WTC11 (cell line): ENCODE data around the gene NPAS2. TPM values are rescaled to one million over a fixed set of nuclear protein-coding genes. Genes with fewer than 3 reads are reported as not detected.

ENCODE experiments used
- ATAC-seq: fragments of 200-7000 bp; cut with Tn5 transposase; 2 replicates; pipeline ENCODE4 v1.10.0; 2021; ENCODE audit warnings: mild to moderate bottlenecking, moderate library complexity
- CTCF ChIA-PET: fragments of 300-600 bp; sonication (Branson Sonifier 250); formaldehyde crosslinking; loops from one replicate; lab custom pipeline; 2021; ENCODE audit warnings: antibody characterized with exemption; lab: Charles Lee
- POLR2A ChIA-PET: fragments of 350-600 bp; sonication (Branson Sonifier 250); formaldehyde crosslinking; loops from one replicate; lab custom pipeline; 2021; ENCODE audit warnings: antibody characterized with exemption; lab: Charles Lee
- DNase-seq: peaks from one replicate; pipeline ENCODE4 v3.0.0; 2021; ENCODE audit warnings: low spot score
- H3K27ac Mint-ChIP-seq: 2 replicates; pipeline ENCODE4 v1.8.0; 2021; ENCODE audit warnings: mixed read lengths
- H3K27me3 Mint-ChIP-seq: 2 replicates; pipeline ENCODE4 v1.8.0; 2021; ENCODE audit warnings: low read depth, mild to moderate bottlenecking, moderate library complexity, mixed read lengths
- H3K36me3 Mint-ChIP-seq: 2 replicates; pipeline ENCODE4 v1.8.0; 2021; ENCODE audit warnings: mixed read lengths
- H3K4me1 Mint-ChIP-seq: 2 replicates; pipeline ENCODE4 v1.8.0; 2022; ENCODE audit warnings: mixed read lengths
- H3K4me3 Mint-ChIP-seq: 2 replicates; pipeline ENCODE4 v1.8.0; 2021; ENCODE audit warnings: mild to moderate bottlenecking, moderate library complexity, mixed read lengths
- H3K9me3 Mint-ChIP-seq: 2 replicates; pipeline ENCODE4 v1.8.0; 2021; ENCODE audit warnings: mixed read lengths
- FOXJ3 ChIP-seq: sonication (generic); formaldehyde crosslinking; IDR thresholded peaks from 2 replicates; pipeline ENCODE4 v1.9.0; 2021; ENCODE audit warnings: missing genetic modification reagents, mild to moderate bottlenecking, borderline replicate concordance
- FOXK1 ChIP-seq: sonication (generic); formaldehyde crosslinking; IDR thresholded peaks from 2 replicates; pipeline ENCODE4 v1.8.0; 2022; ENCODE audit warnings: mild to moderate bottlenecking, moderate library complexity, missing genetic modification reagents
- FOXP1 ChIP-seq: sonication (generic); formaldehyde crosslinking; IDR thresholded peaks from 2 replicates; pipeline ENCODE4 v1.8.0; 2022; ENCODE audit warnings: missing genetic modification reagents, mild to moderate bottlenecking, moderate library complexity, borderline replicate concordance
- GTF2I ChIP-seq: fragments of 250-450 bp; sonication (Bioruptor Pico); conservative IDR thresholded peaks from 2 replicates; pipeline ENCODE4 v1.4.0; 2021; ENCODE audit warnings: mild to moderate bottlenecking
- JUN ChIP-seq: sonication (generic); formaldehyde crosslinking; IDR thresholded peaks from 2 replicates; pipeline ENCODE4 v1.8.0; 2023; ENCODE audit warnings: mild to moderate bottlenecking, missing genetic modification reagents
- MXD4 ChIP-seq: fragments of 250-450 bp; sonication (Bioruptor Pico); IDR thresholded peaks from 2 replicates; pipeline ENCODE4 v1.8.0; 2021; ENCODE audit warnings: mild to moderate bottlenecking, moderate library complexity, borderline replicate concordance
- NR1H2 ChIP-seq: sonication (generic); formaldehyde crosslinking; IDR thresholded peaks from 2 replicates; pipeline ENCODE4 v1.9.0; 2021; ENCODE audit warnings: mild to moderate bottlenecking, moderate library complexity, missing genetic modification reagents
- OVOL2 ChIP-seq: fragments of 250-450 bp; sonication (Bioruptor Pico); IDR thresholded peaks from 2 replicates; pipeline ENCODE4 v1.9.0; 2021; ENCODE audit warnings: mild to moderate bottlenecking, borderline replicate concordance
- TCF7 ChIP-seq: sonication (generic); formaldehyde crosslinking; IDR thresholded peaks from 2 replicates; pipeline ENCODE4 v1.8.0; 2022; ENCODE audit warnings: mild to moderate bottlenecking, low read depth, missing genetic modification reagents, moderate library complexity
- ZBTB21 ChIP-seq: sonication (generic); formaldehyde crosslinking; IDR thresholded peaks from 2 replicates; pipeline ENCODE4 v1.8.1; 2023; ENCODE audit warnings: mild to moderate bottlenecking, missing genetic modification reagents, borderline replicate concordance
- ZNF121 ChIP-seq: sonication (generic); formaldehyde crosslinking; IDR thresholded peaks from 2 replicates; pipeline ENCODE4 v1.8.0; 2023; ENCODE audit warnings: missing genetic modification reagents
- ZNF416 ChIP-seq: fragments of 250-450 bp; sonication (Bioruptor Pico); IDR thresholded peaks from 2 replicates; pipeline ENCODE4 v1.9.0; 2021; ENCODE audit warnings: mild to moderate bottlenecking, inconsistent platforms
- ZNF671 ChIP-seq: fragments of 250-450 bp; sonication (Bioruptor Pico); IDR thresholded peaks from 2 replicates; pipeline ENCODE4 v1.8.0; 2021; ENCODE audit warnings: mild to moderate bottlenecking
- total RNA-seq: library from RNA; stranded (reverse); gene quantifications from 3 replicates; pipeline ENCODE4 v1.2.3, GENCODE V29; 2021
- TF ChIP-seq, protein P1 (sequence below): fragments of 250-450 bp; sonication (Bioruptor Pico); IDR thresholded peaks from 2 replicates; pipeline ENCODE4 v1.9.0; 2021; ENCODE audit warnings: mild to moderate bottlenecking
- TF ChIP-seq, protein P2 (sequence below): sonication (generic); formaldehyde crosslinking; IDR thresholded peaks from 2 replicates; pipeline ENCODE4 v1.8.1; 2022; ENCODE audit warnings: mild to moderate bottlenecking, missing genetic modification reagents, moderate library complexity, borderline replicate concordance
- TF ChIP-seq, protein P3 (sequence below): sonication (generic); formaldehyde crosslinking; IDR thresholded peaks from 2 replicates; pipeline ENCODE4 v1.8.0; 2022; ENCODE audit warnings: missing genetic modification reagents
- TF ChIP-seq, protein P4 (sequence below): sonication (generic); formaldehyde crosslinking; conservative IDR thresholded peaks from 2 replicates; pipeline ENCODE4 v1.8.1; 2023; ENCODE audit warnings: mild to moderate bottlenecking, low read depth, missing genetic modification reagents, moderate library complexity
- TF ChIP-seq, protein P5 (sequence below): sonication (generic); formaldehyde crosslinking; IDR thresholded peaks from 2 replicates; pipeline ENCODE4 v1.8.1; 2023; ENCODE audit warnings: mild to moderate bottlenecking, missing genetic modification reagents, borderline replicate concordance
- TF ChIP-seq, protein P6 (sequence below): sonication (generic); formaldehyde crosslinking; IDR thresholded peaks from 2 replicates; pipeline ENCODE4 v1.8.1; 2023; ENCODE audit warnings: mild to moderate bottlenecking, missing genetic modification reagents

The NPAS2 gene
- total RNA-seq, 1 experiment from 2014 or later = 2.6 TPM

DNA sequence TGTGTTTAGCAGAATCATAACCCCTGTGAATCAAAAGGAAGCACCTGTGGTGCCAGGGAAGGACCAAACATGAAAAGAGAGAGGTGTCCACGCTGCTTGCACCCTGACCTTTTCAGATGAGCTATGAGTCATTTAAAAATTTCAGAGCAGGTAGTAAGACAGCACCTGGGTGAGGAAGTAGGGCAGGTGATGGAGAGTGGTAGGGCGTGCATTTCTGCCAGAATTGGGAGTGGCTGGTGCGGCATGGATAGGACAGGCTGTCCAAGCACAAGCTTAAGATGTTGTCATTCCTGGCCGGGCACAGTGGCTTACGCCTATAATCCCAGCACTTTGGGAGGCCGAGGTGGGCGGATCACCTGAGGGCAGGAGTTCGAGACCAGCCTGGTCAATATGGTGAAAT is 36.8 kb downstream of the NPAS2 start (continued):
- TF ChIP-seq, protein P1, sequence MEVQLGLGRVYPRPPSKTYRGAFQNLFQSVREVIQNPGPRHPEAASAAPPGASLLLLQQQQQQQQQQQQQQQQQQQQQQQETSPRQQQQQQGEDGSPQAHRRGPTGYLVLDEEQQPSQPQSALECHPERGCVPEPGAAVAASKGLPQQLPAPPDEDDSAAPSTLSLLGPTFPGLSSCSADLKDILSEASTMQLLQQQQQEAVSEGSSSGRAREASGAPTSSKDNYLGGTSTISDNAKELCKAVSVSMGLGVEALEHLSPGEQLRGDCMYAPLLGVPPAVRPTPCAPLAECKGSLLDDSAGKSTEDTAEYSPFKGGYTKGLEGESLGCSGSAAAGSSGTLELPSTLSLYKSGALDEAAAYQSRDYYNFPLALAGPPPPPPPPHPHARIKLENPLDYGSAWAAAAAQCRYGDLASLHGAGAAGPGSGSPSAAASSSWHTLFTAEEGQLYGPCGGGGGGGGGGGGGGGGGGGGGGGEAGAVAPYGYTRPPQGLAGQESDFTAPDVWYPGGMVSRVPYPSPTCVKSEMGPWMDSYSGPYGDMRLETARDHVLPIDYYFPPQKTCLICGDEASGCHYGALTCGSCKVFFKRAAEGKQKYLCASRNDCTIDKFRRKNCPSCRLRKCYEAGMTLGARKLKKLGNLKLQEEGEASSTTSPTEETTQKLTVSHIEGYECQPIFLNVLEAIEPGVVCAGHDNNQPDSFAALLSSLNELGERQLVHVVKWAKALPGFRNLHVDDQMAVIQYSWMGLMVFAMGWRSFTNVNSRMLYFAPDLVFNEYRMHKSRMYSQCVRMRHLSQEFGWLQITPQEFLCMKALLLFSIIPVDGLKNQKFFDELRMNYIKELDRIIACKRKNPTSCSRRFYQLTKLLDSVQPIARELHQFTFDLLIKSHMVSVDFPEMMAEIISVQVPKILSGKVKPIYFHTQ (CRISPR knock-in tag) = no peak
- TF ChIP-seq GTF2I (CRISPR knock-in tag) = no peak
- TF ChIP-seq JUN (CRISPR knock-in tag) = no peak
- TF ChIP-seq ZNF121 = no peak
- no peak for TF ChIP-seq FOXJ3 (CRISPR knock-in tag)

DNA sequence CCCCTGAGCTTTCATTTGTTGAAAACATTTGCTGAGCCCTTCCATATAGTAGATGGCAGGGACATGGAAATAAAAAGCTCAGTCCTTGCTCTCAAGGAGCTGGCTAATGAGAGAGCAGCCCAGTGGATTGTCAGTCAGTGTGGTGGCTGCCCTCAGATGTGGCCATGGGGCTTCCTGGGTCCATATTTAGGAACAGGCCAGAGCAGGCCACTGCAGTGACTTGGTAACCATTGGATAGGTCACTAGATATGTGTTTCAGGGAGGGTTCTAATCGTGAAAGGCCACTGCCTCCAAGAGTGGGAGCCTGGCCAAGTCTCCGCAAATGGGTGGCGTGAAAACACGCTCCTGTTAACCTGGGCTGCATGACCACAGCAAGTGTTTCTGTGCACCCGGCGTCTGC is 37.4 kb downstream of the NPAS2 start:
- ChIA-PET CTCF (interaction anchor here (0.6 to 1.7 kb wide), 3 partner anchors 127 to 155 kb away, joined by 3 to 5 read pairs (median 4); no protein-coding TSS in a partner anchor), POLR2A (no interaction called here)
- Mint-ChIP-seq H3K4me1 (peaks cover 11% of the 10 kb centered on the region), H3K27me3 (no peaks in the 10 kb centered on the region), H3K9me3 (no peaks in the 10 kb centered on the region), H3K4me3 (no peak overlapping the region), H3K27ac (no peak overlapping the region), H3K36me3 (no peaks in the 10 kb centered on the region)
- DNase-seq = no peak
- no peak for ATAC-seq
- no peak for TF ChIP-seq OVOL2 (CRISPR knock-in tag)
- no peak for TF ChIP-seq MXD4 (CRISPR knock-in tag)
- TF ChIP-seq, protein P2, sequence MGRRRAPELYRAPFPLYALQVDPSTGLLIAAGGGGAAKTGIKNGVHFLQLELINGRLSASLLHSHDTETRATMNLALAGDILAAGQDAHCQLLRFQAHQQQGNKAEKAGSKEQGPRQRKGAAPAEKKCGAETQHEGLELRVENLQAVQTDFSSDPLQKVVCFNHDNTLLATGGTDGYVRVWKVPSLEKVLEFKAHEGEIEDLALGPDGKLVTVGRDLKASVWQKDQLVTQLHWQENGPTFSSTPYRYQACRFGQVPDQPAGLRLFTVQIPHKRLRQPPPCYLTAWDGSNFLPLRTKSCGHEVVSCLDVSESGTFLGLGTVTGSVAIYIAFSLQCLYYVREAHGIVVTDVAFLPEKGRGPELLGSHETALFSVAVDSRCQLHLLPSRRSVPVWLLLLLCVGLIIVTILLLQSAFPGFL = no peak
- TF ChIP-seq NR1H2 (CRISPR knock-in tag) = no peak
- no peak for TF ChIP-seq TCF7
- TF ChIP-seq ZBTB21 = no peak
- no peak for TF ChIP-seq ZNF416
- TF ChIP-seq, protein P3, sequence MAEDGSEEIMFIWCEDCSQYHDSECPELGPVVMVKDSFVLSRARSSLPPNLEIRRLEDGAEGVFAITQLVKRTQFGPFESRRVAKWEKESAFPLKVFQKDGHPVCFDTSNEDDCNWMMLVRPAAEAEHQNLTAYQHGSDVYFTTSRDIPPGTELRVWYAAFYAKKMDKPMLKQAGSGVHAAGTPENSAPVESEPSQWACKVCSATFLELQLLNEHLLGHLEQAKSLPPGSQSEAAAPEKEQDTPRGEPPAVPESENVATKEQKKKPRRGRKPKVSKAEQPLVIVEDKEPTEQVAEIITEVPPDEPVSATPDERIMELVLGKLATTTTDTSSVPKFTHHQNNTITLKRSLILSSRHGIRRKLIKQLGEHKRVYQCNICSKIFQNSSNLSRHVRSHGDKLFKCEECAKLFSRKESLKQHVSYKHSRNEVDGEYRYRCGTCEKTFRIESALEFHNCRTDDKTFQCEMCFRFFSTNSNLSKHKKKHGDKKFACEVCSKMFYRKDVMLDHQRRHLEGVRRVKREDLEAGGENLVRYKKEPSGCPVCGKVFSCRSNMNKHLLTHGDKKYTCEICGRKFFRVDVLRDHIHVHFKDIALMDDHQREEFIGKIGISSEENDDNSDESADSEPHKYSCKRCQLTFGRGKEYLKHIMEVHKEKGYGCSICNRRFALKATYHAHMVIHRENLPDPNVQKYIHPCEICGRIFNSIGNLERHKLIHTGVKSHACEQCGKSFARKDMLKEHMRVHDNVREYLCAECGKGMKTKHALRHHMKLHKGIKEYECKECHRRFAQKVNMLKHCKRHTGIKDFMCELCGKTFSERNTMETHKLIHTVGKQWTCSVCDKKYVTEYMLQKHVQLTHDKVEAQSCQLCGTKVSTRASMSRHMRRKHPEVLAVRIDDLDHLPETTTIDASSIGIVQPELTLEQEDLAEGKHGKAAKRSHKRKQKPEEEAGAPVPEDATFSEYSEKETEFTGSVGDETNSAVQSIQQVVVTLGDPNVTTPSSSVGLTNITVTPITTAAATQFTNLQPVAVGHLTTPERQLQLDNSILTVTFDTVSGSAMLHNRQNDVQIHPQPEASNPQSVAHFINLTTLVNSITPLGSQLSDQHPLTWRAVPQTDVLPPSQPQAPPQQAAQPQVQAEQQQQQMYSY = no peak
- no peak for TF ChIP-seq GTF2I (CRISPR knock-in tag)
- no peak for TF ChIP-seq ZNF671 (CRISPR knock-in tag)
- TF ChIP-seq ZNF121 = no peak
- TF ChIP-seq, protein P4, sequence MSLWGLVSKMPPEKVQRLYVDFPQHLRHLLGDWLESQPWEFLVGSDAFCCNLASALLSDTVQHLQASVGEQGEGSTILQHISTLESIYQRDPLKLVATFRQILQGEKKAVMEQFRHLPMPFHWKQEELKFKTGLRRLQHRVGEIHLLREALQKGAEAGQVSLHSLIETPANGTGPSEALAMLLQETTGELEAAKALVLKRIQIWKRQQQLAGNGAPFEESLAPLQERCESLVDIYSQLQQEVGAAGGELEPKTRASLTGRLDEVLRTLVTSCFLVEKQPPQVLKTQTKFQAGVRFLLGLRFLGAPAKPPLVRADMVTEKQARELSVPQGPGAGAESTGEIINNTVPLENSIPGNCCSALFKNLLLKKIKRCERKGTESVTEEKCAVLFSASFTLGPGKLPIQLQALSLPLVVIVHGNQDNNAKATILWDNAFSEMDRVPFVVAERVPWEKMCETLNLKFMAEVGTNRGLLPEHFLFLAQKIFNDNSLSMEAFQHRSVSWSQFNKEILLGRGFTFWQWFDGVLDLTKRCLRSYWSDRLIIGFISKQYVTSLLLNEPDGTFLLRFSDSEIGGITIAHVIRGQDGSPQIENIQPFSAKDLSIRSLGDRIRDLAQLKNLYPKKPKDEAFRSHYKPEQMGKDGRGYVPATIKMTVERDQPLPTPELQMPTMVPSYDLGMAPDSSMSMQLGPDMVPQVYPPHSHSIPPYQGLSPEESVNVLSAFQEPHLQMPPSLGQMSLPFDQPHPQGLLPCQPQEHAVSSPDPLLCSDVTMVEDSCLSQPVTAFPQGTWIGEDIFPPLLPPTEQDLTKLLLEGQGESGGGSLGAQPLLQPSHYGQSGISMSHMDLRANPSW (CRISPR knock-in tag) = no peak
- TF ChIP-seq, protein P5, sequence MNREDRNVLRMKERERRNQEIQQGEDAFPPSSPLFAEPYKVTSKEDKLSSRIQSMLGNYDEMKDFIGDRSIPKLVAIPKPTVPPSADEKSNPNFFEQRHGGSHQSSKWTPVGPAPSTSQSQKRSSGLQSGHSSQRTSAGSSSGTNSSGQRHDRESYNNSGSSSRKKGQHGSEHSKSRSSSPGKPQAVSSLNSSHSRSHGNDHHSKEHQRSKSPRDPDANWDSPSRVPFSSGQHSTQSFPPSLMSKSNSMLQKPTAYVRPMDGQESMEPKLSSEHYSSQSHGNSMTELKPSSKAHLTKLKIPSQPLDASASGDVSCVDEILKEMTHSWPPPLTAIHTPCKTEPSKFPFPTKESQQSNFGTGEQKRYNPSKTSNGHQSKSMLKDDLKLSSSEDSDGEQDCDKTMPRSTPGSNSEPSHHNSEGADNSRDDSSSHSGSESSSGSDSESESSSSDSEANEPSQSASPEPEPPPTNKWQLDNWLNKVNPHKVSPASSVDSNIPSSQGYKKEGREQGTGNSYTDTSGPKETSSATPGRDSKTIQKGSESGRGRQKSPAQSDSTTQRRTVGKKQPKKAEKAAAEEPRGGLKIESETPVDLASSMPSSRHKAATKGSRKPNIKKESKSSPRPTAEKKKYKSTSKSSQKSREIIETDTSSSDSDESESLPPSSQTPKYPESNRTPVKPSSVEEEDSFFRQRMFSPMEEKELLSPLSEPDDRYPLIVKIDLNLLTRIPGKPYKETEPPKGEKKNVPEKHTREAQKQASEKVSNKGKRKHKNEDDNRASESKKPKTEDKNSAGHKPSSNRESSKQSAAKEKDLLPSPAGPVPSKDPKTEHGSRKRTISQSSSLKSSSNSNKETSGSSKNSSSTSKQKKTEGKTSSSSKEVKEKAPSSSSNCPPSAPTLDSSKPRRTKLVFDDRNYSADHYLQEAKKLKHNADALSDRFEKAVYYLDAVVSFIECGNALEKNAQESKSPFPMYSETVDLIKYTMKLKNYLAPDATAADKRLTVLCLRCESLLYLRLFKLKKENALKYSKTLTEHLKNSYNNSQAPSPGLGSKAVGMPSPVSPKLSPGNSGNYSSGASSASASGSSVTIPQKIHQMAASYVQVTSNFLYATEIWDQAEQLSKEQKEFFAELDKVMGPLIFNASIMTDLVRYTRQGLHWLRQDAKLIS (CRISPR knock-in tag) = no peak
- TF ChIP-seq, protein P6, sequence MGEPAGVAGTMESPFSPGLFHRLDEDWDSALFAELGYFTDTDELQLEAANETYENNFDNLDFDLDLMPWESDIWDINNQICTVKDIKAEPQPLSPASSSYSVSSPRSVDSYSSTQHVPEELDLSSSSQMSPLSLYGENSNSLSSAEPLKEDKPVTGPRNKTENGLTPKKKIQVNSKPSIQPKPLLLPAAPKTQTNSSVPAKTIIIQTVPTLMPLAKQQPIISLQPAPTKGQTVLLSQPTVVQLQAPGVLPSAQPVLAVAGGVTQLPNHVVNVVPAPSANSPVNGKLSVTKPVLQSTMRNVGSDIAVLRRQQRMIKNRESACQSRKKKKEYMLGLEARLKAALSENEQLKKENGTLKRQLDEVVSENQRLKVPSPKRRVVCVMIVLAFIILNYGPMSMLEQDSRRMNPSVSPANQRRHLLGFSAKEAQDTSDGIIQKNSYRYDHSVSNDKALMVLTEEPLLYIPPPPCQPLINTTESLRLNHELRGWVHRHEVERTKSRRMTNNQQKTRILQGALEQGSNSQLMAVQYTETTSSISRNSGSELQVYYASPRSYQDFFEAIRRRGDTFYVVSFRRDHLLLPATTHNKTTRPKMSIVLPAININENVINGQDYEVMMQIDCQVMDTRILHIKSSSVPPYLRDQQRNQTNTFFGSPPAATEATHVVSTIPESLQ (CRISPR knock-in tag) = no peak
- TF ChIP-seq FOXK1 (CRISPR knock-in tag) = no peak
- TF ChIP-seq FOXP1 (CRISPR knock-in tag) = no peak
